ENCODE data around the gene NTNG1.

Gene NTNG1

DNA sequence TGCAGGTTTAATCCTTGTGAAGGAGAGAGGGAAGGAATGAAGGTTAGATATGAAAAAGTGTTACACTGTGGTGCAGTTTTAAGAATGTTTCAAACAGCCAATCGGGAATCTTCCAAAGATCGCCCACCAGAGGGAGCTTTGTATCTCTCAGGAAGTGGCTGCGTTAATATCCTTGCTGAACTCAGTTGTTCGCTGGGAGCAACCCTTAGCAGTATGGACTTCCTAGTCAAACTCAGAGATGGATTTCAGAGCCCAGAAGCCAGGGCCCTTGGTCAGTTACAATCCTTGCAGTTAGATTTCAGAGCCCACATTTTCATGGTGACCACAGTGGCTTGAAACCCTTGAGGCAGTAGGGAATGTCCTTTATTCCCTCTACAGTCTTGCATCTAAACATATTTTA is 136.2 kb downstream of the NTNG1 start:
- peaks cover 2% of the 10 kb centered on the region for H3K27me3 Mint-ChIP-seq (ENCODE audit: low read depth, poor library complexity)
- DNase-seq = peak; percentile 49
- H3K27ac Mint-ChIP-seq = no peak overlapping the region
- H3K36me3 Mint-ChIP-seq (ENCODE audit: low read depth) = no peaks in the 10 kb centered on the region
- H3K4me3 Mint-ChIP-seq = no peak overlapping the region
- H3K9me3 Mint-ChIP-seq = no peaks in the 10 kb centered on the region
- no peaks in the 10 kb centered on the region for H3K4me1 Mint-ChIP-seq
- TF ChIP-seq, protein P1, sequence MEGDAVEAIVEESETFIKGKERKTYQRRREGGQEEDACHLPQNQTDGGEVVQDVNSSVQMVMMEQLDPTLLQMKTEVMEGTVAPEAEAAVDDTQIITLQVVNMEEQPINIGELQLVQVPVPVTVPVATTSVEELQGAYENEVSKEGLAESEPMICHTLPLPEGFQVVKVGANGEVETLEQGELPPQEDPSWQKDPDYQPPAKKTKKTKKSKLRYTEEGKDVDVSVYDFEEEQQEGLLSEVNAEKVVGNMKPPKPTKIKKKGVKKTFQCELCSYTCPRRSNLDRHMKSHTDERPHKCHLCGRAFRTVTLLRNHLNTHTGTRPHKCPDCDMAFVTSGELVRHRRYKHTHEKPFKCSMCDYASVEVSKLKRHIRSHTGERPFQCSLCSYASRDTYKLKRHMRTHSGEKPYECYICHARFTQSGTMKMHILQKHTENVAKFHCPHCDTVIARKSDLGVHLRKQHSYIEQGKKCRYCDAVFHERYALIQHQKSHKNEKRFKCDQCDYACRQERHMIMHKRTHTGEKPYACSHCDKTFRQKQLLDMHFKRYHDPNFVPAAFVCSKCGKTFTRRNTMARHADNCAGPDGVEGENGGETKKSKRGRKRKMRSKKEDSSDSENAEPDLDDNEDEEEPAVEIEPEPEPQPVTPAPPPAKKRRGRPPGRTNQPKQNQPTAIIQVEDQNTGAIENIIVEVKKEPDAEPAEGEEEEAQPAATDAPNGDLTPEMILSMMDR (IDR thresholded peaks at IDR 0.05) = peak; percentile 54

DNA sequence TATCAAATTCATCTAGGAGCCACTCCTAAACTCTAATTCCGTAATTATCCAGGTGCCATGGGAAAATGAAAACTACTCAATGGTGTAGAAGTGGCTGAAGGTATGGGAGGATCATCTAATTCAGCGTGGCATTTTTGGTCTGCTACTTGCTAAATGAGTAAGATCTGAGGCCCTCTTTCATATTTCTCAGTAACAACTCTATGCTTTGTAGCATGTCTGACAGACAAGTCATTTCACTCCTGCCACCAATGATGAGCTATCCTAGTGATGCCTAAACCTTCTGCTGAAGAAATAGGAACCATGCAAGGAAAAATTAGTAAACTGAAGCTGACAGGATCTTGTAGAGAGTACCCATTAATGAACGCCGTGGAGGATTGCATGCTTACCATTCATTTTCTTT is 145.3 kb downstream of the NTNG1 start:
- H3K4me1 Mint-ChIP-seq = no peaks in the 10 kb centered on the region
- no peak overlapping the region for H3K27ac Mint-ChIP-seq
- H3K36me3 Mint-ChIP-seq (ENCODE audit: low read depth) = no peaks in the 10 kb centered on the region
- peaks cover 3% of the 10 kb centered on the region for H3K27me3 Mint-ChIP-seq (ENCODE audit: low read depth, poor library complexity)
- H3K9me3 Mint-ChIP-seq = no peaks in the 10 kb centered on the region
- no peak for DNase-seq
- TF ChIP-seq, protein P1 (IDR thresholded peaks at IDR 0.05) = no peak
- no peak overlapping the region for H3K4me3 Mint-ChIP-seq

DNA sequence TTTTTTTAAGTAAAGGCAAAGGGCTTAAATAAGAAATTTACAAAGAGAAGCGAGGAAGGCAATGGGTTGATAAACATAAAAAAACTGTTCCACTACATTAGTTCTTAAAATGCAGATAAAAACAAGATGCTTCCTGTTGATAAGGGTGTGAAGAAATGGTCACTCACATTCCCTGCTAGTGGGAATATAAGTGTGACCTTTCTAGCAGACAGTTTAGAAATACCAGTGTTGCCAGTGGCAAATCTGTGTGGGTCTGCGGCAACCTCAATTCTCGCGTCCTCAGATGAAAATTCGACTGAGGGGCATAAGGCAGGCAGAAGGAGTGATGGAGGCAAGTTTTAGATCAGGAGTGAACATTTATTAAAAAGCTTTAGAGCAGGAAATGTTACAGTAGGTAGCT is 151.1 kb downstream of the NTNG1 start:
- peaks cover 3% of the 10 kb centered on the region for H3K27me3 Mint-ChIP-seq (ENCODE audit: low read depth, poor library complexity)
- TF ChIP-seq, protein P1 (IDR thresholded peaks at IDR 0.05) = no peak
- no peaks in the 10 kb centered on the region for H3K36me3 Mint-ChIP-seq (ENCODE audit: low read depth)
- H3K4me3 Mint-ChIP-seq = no peak overlapping the region
- H3K27ac Mint-ChIP-seq = no peak overlapping the region
- H3K4me1 Mint-ChIP-seq = no peaks in the 10 kb centered on the region
- H3K9me3 Mint-ChIP-seq = no peaks in the 10 kb centered on the region
- no peak for DNase-seq

DNA sequence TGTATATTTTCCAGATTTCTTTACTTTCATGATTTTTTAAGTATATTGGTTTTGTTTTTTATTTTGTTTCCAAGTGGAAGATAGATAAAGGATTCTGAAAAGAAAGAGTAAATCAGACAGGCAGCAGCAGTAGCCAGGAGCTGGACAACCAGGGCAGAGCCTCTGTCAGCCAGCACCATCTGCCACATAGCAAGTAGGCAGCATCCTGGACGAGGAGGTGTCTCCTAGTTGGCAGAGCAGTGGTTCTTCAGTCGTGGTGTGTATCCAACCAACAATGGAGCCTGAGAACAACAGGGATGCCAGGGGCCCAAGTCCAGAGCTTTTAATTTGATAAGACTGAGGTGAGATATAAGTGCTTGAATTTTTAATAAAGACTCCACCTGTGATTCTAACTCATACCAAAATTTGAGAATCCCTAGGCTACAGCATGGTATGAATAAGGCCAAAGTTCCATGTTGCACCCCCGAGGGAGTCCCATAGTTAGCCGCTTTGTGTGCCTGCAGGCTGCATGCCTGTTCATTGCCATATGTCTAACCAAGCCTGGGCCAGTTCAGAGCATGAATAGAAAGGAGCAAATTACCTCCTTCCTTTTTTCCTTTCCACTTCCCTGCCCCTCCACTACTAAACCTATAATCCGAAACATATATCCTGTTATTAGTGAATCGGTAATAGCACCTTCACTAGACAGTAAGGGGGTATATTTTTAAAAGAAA is 153.2 kb downstream of the NTNG1 start:
- TF ChIP-seq, protein P1 (IDR thresholded peaks at IDR 0.05) = no peak
- Mint-ChIP-seq H3K36me3 (ENCODE audit: low read depth) (no peaks in the 10 kb centered on the region), H3K27me3 (ENCODE audit: low read depth, poor library complexity) (peaks cover 3% of the 10 kb centered on the region), H3K4me1 (no peaks in the 10 kb centered on the region), H3K27ac (no peak overlapping the region), H3K9me3 (no peaks in the 10 kb centered on the region), H3K4me3 (no peak overlapping the region)
- DNase-seq = no peak

DNA sequence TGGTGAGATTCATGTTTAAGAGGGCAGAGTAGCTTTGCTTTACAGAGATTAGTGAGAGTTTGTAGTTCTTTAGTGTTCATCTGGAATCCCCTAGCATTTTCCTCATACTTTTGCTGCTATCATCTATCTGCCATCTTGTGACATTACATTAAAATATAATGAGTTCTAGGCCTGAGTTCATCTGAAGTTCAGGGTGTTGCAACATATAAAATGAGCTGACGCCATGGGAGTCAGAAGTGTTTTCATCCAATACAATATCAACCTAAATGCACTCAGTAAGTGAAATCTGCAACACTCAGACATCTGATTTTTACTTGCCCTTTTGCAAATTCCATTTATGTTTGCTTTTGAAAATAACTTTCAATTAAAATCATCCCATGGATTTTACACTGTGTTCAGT is 153.8 kb downstream of the NTNG1 start:
- Mint-ChIP-seq H3K27ac (no peak overlapping the region), H3K27me3 (ENCODE audit: low read depth, poor library complexity) (peaks cover 3% of the 10 kb centered on the region), H3K4me1 (no peaks in the 10 kb centered on the region), H3K9me3 (no peaks in the 10 kb centered on the region), H3K4me3 (no peak overlapping the region), H3K36me3 (ENCODE audit: low read depth) (no peaks in the 10 kb centered on the region)
- TF ChIP-seq, protein P1 (IDR thresholded peaks at IDR 0.05) = no peak
- no peak for DNase-seq

DNA sequence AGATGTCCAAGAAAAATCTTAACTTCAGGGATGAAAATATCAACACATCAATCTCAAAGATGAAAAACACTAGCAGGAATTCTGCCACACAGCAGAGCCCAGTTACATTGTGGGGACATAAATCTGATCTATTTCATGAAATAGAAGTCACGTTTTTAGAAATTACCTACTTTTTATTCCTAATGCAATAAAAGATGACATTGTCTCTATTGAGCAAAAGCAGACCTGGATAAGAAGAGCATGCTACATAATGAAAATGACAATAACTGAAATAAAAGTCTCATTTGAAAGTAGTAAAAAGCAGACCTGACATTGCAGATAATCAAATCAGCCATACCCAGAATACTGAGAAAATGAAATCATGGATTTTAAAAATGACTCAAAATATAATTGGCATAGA is 156.8 kb downstream of the NTNG1 start:
- Mint-ChIP-seq H3K27ac (no peak overlapping the region), H3K4me3 (no peak overlapping the region), H3K36me3 (ENCODE audit: low read depth) (no peaks in the 10 kb centered on the region), H3K4me1 (no peaks in the 10 kb centered on the region), H3K27me3 (ENCODE audit: low read depth, poor library complexity) (peaks cover 7% of the 10 kb centered on the region), H3K9me3 (no peaks in the 10 kb centered on the region)
- TF ChIP-seq, protein P1 (IDR thresholded peaks at IDR 0.05) = no peak
- no peak for DNase-seq

Data from nephron progenitor cell (in vitro differentiated cells).